Measurements from ENCODE around the gene HEXD.

HEXD gene

DNA sequence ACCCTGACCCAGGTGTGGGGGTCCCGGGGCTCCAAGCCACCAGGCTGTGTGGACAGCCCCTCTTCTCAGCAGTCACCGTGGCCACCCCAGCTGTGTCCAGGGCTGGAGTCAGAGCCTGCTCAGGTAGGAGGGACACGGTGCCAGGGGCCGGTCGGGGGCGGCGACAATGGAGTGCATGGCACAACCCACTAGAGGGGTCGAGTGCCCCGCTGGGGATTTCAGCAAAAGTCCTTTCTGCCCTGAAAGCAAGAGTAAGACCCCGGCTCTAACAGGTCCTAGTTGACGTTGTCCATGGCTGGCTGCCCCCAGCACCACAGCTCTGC, 35.3 kb upstream of the HEXD start:
- DNase-seq: no peak

DNA sequence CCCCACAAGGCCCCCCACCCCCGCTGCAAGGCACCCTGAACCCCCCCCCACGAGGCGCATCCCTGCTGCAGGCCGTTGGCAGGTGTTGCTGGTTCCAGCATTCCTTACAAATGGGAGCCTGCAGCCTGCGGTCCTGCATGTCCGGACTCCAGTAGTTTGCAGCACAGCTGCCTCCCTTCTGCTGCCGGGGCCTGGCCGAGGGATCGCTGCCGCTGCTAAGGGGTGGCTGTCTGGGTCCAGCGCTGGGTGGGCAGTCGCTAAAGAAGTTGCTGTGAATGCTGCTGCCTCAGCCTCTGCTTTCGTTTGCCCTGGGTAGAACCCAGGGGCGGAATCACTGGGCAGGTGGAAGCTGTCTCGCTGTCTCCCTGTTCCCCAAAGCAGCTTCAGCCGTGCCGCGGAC, 34.7 kb upstream of the HEXD start:
- DNase-seq: no peak

DNA sequence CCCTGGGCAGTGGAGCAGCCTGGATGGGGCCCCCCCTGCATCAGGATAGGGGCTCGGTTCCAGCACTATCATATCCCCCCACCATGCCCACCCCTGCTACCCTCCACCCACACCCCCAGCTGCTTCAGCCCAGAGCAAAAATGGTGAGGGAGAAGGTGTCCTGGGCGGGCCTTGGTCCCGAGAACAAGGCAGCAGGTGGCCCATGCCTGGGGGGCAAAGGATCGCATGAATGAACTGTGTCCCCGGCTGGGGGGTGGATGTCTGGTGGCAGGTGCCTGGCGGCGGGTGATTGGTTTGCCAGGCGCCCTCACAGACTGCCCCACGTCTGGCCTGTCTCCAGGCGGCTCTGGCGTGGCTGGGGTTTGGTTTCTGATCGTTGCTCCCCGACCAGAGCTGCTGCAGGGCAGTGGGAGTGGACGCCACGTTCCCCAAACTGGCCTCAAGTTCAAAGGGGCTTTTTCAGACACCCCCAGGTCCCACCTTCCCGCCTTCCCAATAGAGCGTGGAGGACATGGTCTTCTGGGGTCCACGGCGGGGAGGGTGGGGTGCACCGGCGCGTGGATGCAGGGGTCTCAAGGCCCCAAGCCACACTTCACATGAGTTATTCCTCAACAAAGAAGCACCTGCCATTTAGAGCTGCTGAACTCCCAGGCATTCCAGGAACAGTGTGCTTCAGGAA, 34.0 kb upstream of the HEXD start:
- no peak for DNase-seq

DNA sequence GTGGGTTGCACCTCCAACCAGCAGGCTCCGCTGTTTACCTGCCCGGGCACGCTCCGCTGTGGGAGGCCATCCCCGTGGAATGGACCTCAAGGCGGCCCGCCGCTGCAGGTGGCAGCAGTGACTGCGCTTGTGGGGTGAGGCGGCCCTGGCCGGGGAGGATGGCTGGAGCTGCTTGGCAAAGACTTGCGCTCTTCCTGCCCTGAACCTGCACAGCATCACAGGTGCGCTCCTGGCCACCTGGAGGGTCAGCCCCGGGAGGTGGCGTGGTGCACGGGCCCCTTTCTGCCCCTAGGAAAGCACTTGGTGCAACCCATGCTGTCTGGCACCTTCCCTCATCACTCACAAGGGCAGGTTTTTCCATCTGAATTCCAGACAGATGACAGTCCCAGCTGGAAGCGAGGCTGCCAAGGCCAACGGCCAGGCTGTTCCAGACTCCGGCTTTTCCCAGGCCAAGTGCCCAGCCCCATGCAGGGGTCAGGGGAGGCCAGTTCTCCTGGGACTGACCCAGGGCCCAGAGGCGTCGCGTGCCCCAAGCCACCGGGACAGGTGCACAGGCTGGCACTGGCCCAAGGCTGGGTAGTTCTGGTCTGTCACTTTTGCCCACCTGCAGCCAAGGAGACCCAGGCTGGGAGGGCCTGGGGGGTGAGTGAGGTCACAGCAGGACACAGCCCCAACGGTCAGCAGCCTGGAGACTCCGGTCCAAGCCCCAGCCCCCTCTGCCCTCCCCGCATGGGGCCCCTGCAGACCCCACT, 33.2 kb upstream of the HEXD start:
- DNase-seq: no peak

DNA sequence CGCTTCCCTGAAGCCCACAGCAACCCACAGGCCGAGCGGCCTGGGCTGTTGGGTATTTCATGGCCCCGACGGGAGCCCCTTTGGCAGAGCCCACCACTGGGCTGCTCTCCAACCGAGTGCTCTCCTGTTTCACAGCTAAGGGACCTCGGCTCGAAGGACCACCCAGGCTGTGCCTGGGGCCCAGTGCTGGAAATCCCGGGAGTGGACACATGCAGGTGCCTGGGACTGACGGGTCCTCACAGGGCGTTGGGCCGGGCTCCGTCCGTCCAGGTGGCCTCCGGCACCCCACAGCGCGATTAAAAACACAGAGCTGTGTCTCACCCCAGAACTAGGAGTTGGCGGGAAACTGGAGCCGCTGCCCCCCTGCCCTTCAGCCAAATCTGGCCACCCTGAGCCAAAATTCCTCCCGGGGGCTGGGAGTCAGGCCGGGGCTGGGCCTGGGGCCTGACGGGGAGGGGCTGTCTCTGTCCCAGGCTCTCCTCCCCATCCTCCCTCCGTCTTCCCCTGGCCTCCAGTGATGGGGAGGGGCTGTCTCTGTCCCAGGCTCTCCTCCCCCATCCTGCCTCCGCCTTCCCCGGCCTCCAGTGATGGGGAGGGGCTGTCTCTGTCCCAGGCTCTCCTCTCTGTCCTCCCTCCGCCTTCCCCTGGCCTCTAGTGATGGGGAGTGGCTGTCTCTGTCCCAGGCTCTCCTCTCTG, 32.4 kb upstream of the HEXD start:
- DNase-seq: no peak

DNA sequence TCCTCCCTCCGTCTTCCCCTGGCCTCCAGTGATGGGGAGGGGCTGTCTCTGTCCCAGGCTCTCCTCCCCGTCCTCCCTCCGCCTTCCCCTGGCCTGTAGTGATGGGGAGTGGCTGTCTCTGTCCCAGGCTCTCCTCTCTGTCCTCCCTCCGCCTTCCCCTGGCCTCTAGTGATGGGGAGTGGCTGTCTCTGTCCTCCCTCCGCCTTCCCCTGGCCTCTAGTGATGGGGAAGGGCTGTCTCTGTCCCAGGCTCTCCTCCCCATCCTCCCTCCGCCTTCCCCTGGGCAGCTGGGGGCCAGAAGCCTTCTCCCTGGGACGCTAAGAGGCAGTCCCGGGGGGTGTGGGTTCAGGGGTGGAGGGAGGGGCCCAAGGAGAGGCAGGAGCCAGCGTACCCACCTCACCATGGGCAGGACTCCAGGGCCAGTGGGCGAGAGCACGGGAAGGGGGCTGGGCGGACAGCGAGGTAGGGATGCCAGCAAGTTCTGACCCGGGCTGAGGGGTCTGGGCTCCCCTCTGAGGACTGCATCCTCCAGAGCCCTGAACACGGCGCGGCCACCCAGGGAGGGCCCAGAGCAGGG, 31.8 kb upstream of the HEXD start:
- no peak for DNase-seq

DNA sequence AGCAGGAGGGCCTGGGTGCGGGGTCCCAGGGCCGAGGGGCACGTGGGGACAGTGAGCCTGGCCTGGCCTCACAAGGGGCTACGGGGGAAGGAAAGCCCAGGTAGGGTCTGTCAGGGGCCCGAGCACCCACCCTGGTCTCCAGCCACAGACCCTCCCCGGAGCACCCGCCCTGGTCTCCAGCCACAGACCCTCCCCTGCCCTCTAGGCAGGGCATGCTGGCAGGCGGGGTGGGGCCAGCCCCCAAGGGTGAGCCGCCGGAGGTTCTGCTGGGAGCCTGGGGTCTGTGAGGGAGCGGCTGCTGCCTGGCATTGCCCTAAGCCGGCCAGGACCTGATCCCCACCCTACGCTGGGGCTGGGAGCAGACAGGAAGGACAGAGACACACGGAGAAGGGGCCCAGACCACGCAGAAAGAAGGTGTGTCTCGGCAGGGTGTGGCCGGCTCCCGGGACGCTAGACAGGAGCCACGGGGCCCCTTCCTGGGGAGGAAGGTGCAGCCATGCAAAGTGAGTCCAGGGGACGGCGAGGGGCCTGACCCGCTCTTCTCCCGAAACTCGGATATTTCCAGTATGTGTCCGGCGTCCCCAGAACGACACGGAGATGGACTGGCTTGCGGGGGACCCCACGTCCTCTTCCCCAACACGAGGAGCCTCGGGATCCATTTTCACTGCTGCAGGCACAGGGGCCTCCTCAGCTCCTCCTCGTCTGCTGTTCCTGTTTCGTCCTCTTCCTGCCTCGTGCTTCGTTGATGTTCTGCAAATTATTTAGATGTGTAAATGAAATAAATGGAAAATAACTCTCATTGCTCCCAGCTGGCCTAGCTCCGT, 31.1 kb upstream of the HEXD start:
- DNase-seq: no peak

DNA sequence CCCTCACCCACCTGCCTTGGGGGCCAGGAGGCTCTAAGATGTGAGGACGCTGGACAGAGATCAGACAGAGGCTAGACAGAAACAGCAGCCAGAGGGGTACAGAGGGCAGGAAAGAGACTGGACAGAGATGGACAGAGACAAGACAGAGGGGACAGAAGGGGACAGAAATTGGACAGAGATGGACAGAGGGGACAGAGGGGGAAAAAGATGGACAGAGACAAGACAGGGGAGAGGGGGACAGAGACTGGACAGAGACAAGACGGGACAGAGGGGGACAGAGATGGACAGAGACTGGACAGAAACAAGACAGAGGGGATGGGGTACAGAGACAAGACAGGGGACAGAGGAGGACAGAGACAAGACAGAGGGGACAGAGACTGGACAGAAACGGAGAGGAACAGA, 30.4 kb upstream of the HEXD start:
- DNase-seq: no peak

DNA sequence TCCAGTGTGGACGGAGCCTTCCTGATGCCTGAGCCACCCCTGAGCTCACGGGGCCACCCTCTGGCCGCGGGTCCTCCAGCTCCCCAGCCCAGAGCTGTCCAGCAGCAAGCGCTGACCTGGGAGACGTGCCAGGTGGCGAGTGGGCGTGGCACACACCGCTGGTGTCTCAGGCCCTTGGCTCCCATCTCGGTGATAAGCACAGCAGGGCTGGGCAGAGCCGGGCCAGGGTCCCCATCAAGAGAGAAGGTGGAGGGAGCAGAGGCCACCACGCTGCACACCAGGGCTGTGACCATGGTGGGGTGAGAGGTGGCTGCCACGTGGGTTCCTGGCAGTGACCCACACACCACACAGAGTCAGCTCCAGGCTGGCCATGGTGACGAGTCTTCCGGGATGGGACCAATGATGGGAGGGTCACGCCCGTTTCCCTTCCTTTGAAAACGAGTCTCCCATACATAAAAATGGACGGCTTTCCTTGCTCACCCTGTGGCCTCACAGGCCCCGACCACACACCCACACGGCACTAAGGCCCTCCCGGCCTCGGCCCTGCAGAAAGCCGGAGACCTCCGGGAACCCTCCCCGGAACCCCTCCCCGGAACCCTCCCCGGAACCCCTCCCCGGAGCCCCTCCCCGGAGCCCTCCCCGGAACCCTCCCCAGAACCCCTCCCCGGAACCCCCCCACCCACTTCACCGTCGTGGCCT, 29.8 kb upstream of the HEXD start:
- DNase-seq: no peak

DNA sequence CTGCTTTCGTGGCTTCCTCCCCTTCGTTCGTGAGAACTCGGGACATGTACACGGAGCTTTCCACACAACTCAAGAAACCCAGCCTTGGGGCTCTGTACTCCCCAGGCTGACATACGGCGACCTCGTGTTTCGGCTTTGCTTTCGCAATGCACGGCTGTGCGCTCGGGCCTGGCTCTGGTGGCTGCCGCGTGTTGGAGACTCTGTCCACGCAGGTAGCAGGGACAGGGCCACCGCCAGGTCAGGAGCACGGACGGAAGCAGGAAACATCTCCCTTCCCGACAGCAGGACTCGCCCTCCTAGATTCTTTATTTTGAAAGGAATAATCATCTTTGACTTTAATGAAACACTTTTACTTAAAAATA, 29.2 kb upstream of the HEXD start:
- no peak for DNase-seq

DNA sequence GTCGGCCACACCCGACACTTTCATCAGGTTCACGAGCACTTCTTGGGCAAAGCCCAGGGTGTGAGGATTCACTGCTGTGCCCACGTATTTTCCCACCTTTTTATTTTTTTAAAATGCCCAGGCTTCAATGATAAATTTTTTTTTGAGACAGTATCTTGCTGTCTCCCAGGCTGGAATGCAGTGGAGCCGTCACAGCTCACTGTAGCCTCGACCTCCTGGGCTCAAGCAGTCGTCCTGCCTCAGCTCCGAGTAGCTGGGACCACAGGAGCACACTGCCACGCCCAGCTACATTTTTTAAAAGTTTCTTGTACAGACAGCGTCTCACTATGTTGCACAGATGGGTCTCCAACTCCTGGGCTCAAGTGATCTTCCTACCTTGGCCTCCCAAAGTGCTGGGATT, 28.8 kb upstream of the HEXD start:
- no peak for DNase-seq

DNA sequence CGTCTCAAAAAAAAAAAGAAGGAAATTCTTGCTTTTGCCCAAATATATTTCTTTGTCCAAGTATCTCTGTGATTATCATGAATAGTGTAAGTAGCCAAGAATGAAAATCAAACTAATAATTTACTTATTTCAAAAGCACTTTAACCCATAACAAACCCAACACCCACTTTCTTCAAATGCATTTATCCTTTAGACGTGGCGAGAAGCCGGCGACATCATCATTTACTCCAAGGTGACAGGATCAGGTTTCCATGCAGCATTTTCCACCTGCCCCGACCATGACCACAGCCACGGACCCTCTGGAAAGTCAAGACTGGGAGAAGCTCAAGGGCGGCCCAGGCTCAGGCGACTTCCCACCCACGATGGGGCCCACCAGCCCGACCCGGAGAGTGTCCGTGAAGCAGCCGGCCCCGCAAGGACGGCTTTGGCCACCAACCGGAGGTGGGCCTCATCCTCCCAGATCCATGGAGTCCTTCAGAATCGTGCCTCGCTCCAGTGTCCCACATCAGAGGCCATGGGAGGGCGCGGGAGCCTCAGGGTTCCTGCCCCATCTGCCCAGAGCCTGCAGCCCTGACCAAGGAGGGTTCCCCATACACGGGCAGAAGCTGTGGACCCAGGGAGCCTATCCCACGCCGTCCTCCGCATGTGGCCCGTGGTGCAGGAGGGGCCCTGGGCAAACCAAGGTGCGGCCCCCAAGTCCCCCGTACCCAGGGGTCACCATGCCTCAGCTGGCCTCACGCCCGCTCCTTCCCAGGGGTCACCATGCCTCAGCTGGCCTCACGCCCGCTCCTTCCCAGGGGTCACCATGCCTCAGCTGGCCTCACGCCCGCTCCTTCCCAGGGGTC, 27.9 kb upstream of the HEXD start:
- no peak for DNase-seq

DNA sequence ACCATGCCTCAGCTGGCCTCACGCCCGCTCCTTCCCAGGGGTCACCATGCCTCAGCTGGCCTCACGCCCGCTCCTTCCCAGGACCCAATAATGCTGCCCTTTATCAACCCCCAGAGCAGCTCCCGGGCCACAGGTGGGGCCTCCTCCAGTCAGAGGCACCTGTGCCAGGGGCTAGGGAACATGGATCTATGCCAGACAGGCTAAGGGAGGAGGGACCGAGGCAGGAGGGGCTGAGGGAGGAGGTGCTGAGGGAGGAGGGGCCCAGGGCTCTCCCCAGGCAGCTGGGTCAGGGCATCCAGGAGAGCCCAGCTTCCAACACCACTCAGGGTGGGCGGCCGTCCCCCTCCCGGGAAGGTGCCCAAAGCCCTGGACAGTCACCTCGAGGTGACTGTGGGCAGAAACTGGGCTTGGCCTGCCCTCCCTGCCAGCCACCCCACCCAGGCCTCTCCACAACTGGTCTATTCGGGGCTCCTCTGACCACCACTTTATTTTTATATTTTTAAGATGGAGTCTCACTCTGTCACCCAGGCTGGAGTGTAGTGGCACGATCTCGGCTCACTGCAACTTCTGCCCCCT, 27.2 kb upstream of the HEXD start:
- no peak for DNase-seq

DNA sequence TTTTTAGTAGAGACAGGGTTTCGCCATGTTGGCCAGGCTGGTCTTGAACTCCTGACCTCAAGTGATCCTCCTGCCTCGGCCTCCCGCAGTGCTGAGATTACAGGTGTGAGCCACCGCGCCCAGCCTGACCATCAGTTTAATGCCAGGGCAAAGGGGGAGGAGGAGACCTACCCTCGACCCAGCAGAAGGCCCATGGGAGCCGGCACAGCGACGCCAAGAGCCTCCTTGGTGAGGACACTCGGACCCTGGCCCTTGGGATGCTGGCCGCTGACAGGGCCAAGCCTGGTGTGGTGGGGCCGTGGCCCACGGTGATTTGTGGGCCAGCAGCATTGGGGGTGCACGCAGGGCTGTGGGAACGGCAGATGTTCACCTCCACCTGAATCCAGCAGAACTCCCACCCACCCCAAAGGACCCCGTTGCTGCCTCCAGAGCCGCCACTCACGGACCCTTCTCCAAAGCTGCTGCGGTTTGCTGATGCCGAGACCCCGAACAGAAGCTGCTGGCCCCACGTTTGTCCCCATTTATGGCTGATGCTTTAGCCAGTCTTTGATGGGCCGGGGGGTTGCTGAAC, 26.6 kb upstream of the HEXD start:
- no peak for DNase-seq

DNA sequence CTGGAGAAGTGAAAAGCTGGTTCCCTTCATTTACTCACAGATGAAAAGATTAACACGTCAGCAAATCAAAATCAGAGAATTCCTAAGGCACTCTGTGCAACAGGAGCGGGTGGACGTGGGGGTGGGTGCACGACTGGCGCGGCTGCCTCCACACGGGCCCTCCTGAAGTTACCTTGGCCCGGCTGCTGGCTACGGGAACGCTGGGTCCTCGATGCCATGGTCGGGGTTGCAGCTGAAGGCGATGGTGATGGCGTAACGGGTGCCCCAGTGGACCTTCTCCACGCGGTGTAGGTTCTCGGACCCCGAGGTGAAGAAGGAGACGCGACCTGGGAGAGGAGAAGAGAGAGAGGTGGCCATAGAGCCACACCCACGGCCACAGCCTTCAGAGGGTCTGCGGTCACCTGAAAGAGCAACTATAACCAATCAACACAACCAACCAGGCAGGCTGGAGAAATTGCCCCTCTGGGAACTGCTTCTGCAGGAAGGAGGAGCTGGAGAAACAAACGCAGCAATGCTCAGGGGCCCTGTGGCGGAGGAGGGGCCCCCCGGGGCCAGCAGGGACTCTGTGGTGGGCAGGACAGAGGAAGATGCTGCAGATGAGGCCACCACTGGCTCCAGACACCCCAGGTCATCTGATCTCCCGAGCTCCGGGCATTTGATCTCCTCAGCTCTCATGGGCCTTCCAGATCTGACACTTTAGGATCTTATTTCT, 25.8 kb upstream of the HEXD start:
- no peak for DNase-seq

DNA sequence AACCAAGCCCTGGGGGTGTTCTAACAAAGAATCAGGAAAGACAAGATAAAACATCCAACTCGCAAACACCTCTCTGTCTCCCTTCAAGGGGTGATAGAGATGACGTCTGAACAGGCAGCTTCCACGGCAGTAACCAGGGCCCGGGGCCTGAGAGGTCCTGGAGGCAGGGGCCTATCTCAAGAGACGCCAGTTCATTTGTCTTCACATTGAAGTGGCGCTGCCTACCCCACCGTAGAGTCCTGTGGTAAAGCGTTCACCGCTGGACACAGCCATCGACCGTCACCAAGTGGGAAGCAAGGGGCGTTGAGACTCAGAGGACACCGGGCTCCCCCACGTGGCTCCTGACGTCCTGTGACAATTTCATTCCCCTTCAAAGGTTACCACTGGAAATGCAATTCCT, 25.2 kb upstream of the HEXD start:
- DNase-seq: no peak

DNA sequence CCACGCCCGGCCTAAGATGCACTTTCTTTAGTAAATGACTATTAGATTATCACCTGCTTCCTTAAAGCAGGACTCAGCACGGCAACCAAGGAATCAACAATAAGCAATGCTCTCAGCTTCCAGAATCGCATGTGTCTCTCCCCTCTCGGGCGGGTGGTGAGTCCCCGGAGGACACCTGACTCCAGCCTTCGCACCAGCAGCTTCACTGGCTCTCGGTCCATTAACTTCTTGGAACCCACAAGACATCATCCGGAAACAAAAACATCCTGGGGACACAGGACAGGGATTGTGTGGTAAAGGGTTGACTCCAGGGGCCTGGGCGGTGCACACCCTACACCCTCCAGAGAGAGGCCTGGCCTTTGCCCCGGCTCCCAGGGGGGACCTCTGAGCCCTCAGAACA, 23.9 kb upstream of the HEXD start:
- no peak for DNase-seq

DNA sequence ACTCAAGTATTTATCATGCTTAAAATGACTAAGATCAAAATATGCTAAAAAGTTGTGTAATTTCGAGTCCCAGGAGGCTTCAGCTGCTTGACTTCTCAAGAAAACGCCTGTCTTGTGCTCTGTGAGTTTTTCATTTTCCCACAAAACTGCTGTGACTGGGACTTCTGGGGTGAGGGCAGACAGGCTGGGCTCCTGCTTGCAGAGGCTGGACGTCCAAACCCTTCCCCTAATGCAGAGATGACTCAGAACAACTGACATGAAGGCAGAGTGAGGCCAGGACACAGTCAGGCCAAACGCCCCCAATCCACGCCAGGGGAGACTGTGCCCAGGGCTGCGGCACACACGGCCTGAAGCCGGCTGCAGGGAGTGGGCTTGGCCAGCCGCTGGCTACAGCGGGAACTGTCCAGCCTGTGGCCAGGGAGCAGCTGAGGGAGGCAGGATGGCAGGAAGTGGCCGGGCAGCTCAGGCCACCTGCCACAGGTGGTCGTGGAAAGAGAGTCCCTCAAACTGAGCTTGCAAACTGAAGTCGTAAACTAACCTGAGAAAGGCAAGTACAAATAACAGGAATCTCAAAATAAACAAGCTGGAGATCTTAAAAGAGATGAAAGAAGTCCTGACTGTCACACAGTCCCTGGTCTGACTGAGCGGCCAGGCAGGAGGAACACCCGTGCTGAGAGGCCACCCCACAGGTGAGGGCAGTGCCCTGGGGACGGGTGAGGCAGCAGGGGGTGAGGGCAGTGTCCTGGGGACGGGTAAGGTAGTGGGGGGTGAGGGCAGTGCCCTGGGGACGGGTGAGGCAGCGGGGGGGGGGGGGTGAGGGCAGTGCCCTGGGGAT, 21.3 kb upstream of the HEXD start:
- DNase-seq: no peak
